Fibroblast of lung (primary cell): Measurements from ENCODE around the gene PLAAT3.

Source experiments
- EZH2 ChIP-seq: IDR thresholded peaks from 2 replicates; pipeline ENCODE4 v1.5.1; 2012; ENCODE audit warnings: low read length, control low read depth, mild to moderate bottlenecking; ENCODE audit errors: missing control alignments
- TF ChIP-seq, protein P1 (sequence below), 2 donors: IDR thresholded peaks in 1 of 2; conservative IDR thresholded peaks in 1 of 2; 1 replicate in 1 of 2; 2 replicates in 1 of 2; pipeline ENCODE4 v1.5.1; 2011 to 2012; ENCODE audit warnings: low read length in 2 of 2, control low read depth in 1 of 2, inconsistent platforms in 1 of 2, low read depth in 1 of 2, mild to moderate bottlenecking in 1 of 2

DNA sequence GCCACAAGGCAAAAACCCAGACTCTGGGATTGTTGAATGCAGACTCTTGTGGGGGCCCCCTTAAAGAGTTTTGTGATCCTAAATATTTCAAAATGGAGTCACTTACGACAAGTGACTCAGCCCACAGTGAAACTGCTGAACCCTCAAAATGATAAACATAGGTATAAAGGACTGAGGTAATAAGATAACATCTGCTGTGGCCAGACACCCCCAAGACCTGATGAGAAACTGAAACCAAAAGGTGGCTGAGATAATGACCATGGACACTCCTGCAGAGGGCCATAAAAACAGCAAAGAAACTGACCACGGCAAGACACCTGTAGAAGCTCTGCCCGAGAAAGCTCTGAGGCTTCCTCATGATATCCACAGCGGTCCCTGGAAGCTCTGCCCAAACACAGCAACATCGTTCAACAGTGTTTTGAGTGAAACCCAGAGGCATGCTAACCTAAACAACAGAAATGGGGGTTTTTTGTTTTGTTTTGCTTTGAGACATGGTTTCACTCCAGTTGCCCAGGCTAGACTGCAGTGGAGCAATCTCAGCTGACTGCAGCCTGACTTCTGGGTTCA lies 79.3 kb downstream of the PLAAT3 start:
- TF ChIP-seq, protein P1, sequence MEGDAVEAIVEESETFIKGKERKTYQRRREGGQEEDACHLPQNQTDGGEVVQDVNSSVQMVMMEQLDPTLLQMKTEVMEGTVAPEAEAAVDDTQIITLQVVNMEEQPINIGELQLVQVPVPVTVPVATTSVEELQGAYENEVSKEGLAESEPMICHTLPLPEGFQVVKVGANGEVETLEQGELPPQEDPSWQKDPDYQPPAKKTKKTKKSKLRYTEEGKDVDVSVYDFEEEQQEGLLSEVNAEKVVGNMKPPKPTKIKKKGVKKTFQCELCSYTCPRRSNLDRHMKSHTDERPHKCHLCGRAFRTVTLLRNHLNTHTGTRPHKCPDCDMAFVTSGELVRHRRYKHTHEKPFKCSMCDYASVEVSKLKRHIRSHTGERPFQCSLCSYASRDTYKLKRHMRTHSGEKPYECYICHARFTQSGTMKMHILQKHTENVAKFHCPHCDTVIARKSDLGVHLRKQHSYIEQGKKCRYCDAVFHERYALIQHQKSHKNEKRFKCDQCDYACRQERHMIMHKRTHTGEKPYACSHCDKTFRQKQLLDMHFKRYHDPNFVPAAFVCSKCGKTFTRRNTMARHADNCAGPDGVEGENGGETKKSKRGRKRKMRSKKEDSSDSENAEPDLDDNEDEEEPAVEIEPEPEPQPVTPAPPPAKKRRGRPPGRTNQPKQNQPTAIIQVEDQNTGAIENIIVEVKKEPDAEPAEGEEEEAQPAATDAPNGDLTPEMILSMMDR (conservative IDR thresholded peaks at IDR 0.05 in 1 of 2, IDR thresholded peaks at IDR 0.05 in 1 of 2; ENCODE audit: low read depth in 1 of 2, low read length in 2 of 2): no peak
- no peak for TF ChIP-seq EZH2
